Measurements from ENCODE around the gene OR5W2. TPM values are rescaled to one million over a fixed set of nuclear protein-coding genes. Genes with fewer than 3 reads are reported as not detected.
"Not testable (repeated sequence)": the region's sequence is repeated elsewhere in the genome, so short reads cannot be mapped to it uniquely, and the experiment has no call there.

The OR5W2 gene
- total RNA-seq, 1 donor from 2014 or later = not detected

DNA sequence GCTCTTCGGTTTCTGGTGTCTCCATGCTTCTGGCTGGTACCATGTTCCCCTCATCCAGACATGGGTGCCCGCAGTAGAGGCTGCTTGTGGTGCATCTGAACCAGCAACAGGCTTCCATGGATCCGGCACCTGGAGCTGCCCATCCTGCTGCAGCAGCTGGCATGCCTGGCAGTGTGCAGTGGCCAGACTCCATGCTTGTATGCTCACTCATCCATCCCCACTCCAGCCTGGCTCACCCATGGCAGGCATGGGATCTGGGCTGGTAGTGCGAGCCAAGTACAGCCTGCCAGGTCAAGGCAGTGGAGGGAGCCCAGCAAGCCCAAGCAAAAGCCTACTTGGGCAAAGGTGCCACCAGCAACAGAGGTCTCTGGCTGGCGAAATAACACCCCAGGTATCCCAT is 6.2 kb upstream of the OR5W2 start:
- H3K36me3 ChIP-seq = no peaks in the 10 kb centered on the region
- intact Hi-C loops (cut with DNase I) = no loop called here
- DNase-seq = peak; percentile 25
- H3K27ac ChIP-seq = no peak overlapping the region
- TF ChIP-seq, protein P1, sequence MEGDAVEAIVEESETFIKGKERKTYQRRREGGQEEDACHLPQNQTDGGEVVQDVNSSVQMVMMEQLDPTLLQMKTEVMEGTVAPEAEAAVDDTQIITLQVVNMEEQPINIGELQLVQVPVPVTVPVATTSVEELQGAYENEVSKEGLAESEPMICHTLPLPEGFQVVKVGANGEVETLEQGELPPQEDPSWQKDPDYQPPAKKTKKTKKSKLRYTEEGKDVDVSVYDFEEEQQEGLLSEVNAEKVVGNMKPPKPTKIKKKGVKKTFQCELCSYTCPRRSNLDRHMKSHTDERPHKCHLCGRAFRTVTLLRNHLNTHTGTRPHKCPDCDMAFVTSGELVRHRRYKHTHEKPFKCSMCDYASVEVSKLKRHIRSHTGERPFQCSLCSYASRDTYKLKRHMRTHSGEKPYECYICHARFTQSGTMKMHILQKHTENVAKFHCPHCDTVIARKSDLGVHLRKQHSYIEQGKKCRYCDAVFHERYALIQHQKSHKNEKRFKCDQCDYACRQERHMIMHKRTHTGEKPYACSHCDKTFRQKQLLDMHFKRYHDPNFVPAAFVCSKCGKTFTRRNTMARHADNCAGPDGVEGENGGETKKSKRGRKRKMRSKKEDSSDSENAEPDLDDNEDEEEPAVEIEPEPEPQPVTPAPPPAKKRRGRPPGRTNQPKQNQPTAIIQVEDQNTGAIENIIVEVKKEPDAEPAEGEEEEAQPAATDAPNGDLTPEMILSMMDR (IDR thresholded peaks at IDR 0.05) = no peak
- no peaks in the 10 kb centered on the region for H3K4me1 ChIP-seq
- H3K9me3 ChIP-seq = no peaks in the 10 kb centered on the region
- peak; percentile 16 to 25 for ATAC-seq
- H3K27me3 ChIP-seq (ENCODE audit: low read depth) = no peaks in the 10 kb centered on the region
- H3K4me3 ChIP-seq = no peak overlapping the region

DNA sequence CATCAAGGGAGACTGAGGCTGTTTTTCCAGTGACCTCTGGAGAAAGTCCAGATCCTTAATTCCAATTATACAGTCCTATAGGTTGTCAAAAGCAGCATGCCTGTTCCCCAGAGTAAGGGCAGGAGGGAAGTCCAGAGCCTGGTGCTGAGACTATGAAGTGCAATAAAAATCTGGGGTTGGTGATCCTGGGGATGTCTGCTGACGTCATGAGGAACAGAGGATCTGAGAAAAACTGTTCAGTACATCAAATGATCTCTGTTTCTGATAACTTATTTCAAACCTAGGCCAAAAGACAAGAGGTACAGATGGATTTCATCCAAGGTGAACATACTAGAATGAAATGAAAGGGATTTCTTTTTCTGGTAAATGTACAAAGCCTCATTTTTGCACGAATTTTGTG is 12.1 kb downstream of the OR5W2 start:
- intact Hi-C loops (cut with DNase I) = no loop called here
- DNase-seq (no peak), ATAC-seq (no peak)
- H3K4me3 ChIP-seq = no peak overlapping the region
- no peak overlapping the region for H3K27ac ChIP-seq
- no peaks in the 10 kb centered on the region for H3K9me3 ChIP-seq
- TF ChIP-seq, protein P1 (IDR thresholded peaks at IDR 0.05) = no peak
- no peaks in the 10 kb centered on the region for H3K36me3 ChIP-seq
- no peaks in the 10 kb centered on the region for H3K27me3 ChIP-seq (ENCODE audit: low read depth)
- H3K4me1 ChIP-seq = no peaks in the 10 kb centered on the region

DNA sequence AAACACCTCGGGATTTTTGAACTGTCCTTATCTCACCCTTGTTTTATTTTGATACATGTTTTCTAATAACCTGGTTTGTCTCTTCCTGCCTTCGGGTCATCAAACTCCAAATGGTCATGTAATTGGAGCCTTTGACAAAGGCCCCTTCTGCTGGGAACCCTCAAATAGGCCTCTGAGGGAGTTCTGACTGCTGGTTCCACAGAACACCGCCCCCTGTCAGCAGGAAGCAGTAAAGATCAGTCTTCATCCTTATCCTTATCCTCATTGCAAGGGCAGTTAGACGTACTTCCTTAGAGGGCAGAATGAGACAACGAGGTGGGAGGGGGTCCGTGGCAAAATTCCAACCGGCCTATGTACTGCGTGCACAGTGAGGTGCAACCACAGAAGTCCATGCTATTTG is 19.2 kb downstream of the OR5W2 start:
- H3K36me3 ChIP-seq = no peaks in the 10 kb centered on the region
- no peak overlapping the region for H3K27ac ChIP-seq
- ATAC-seq (no peak), DNase-seq (no peak)
- no peak overlapping the region for H3K4me3 ChIP-seq
- H3K9me3 ChIP-seq = no peaks in the 10 kb centered on the region
- TF ChIP-seq, protein P1 (IDR thresholded peaks at IDR 0.05) = no peak
- intact Hi-C loops (cut with DNase I) = no loop called here
- no peaks in the 10 kb centered on the region for H3K4me1 ChIP-seq
- no peaks in the 10 kb centered on the region for H3K27me3 ChIP-seq (ENCODE audit: low read depth)

DNA sequence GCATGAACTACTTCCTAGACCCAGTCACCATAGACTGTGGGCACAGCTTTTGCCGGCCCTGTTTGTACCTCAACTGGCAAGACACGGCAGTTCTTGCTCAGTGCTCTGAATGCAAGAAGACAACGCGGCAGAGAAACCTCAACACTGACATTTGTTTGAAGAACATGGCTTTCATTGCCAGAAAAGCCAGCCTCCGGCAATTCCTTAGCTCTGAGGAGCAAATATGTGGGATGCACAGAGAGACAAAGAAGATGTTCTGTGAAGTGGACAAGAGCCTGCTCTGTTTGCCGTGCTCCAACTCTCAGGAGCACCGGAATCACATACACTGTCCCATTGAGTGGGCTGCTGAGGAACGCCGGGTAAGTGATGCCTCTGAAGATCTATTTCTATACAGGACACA is 28.9 kb downstream of the OR5W2 start:
- H3K36me3 ChIP-seq; H3K27me3 ChIP-seq (ENCODE audit: low read depth); ATAC-seq; H3K27ac ChIP-seq; H3K9me3 ChIP-seq; H3K4me3 ChIP-seq; intact Hi-C loops (cut with DNase I); H3K4me1 ChIP-seq; DNase-seq: not testable (repeated sequence)

DNA sequence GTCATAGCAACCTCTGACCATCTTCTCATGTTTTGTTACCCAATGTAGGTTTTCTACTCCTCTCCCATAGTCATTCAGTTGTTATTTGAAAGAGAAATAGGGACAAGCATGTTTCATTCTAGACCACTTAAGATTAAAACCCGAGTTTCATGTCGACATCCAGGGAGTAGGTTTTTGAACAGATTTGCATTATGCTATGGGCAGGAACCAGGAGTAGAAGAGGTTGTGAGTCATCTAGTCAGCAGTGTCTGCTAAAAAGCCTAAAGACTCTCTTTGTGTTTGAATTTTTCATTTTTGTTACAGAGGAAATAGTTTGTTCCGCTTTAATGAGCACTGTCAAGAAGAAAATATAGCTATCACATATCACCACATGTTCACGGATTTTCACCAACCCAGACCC is 29.4 kb downstream of the OR5W2 start:
- H3K9me3 ChIP-seq; intact Hi-C loops (cut with DNase I); H3K27ac ChIP-seq; H3K27me3 ChIP-seq (ENCODE audit: low read depth); DNase-seq; H3K4me1 ChIP-seq; ATAC-seq; H3K4me3 ChIP-seq; H3K36me3 ChIP-seq: not testable (repeated sequence)

DNA sequence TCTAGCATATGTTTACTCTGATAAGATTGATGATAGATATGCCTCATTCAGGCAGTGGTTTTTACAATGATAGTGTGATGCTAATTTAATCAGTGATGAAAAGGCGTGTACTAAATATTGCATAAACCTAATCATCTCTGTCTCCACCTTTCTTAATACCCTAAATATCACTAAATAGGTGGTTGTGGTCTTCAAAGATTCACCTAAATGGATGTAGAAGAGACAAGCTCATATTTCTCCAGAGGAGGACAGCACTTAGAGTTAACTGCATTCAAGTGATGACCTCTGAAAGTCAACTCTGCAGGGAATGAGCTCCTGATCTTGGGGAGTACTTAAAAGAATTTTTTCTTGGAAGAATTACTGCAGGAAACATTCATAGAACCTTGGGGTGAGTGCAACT is 31.4 kb downstream of the OR5W2 start, which contains the start of gene TRIM51:
Gene TRIM51 (plus strand): TSS at position 301 of the 400 bp plus-strand sequence. CDS start 2,132 bp downstream, outside the sequence.
- H3K27ac ChIP-seq; intact Hi-C loops (cut with DNase I); H3K4me3 ChIP-seq; ATAC-seq; H3K27me3 ChIP-seq (ENCODE audit: low read depth); H3K4me1 ChIP-seq; DNase-seq; H3K36me3 ChIP-seq; H3K9me3 ChIP-seq: not testable (repeated sequence)

DNA sequence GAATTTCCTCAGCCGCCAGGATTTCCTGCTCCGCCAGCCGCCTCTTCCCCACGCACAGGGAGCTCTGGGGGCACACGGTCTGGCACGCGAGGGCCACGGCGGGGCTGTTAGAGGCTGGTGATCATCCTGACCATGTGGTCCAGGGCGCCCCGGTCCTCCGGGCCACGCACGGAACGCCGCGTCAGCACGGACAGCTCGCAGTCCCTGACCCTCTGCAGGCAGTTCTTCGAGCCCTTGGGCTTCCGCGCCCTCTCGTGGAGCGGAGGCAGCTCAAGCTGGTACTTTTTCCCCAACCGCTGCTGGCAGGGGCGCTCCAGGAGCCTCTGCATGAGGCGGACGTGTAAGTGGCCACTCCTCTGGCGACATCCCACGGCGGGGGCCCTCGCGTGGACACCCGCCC is 41.2 kb downstream of the OR5W2 start:
- DNase-seq; ATAC-seq; intact Hi-C loops (cut with DNase I): not testable (repeated sequence)

DNA sequence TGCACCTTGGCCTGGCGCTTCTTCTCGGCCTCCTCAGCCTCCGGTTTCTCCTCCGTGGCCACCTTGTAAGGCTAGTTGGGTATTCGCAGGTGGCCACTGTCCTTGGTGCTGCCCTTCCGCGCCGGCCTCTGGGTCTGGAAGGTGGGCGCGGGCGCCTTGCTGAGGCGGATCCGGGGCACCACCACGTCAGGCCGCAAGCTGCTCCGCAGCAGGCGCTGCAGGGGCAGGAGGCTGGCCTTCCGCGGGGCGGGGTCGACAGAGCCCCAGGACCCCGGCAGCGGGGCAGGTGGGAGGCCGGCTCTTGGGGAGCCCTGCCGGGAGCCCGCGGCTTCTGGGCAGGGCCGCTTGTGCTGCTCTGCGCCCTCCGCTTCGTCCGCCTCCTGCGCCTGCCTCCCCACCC is 41.7 kb downstream of the OR5W2 start:
- H3K27me3 ChIP-seq (ENCODE audit: low read depth); H3K27ac ChIP-seq; H3K9me3 ChIP-seq; H3K36me3 ChIP-seq; ATAC-seq; H3K4me3 ChIP-seq; H3K4me1 ChIP-seq; intact Hi-C loops (cut with DNase I); DNase-seq: not testable (repeated sequence)

More for the DNA sequence above, 41.2 kb downstream of the OR5W2 start:
- not testable (repeated sequence) for H3K4me3 ChIP-seq; H3K36me3 ChIP-seq; H3K4me1 ChIP-seq; H3K9me3 ChIP-seq; H3K27ac ChIP-seq; H3K27me3 ChIP-seq (ENCODE audit: low read depth)

DNA sequence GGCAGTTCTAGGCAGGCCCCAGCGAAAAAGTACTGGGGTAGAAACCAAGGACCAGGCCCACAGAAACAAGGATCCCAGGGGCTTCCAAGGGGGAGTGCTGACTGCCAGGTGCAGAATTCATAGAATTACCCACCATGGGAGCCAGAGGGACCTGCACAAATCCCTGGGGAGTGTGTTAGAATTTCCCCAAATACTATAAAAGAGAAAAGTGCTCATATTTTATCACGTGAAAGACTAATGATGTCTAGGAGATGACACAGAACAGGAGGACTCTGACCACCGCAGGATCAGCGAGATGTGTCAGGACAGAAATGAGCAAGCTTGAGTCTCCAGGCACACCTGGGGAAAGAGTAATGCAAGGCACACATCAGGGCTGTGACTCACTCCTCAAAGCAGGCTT is 47.0 kb downstream of the OR5W2 start:
- intact Hi-C loops (cut with DNase I); ATAC-seq: not testable (repeated sequence)

More for the DNA sequence above, 47.0 kb downstream of the OR5W2 start:
- H3K36me3 ChIP-seq; H3K4me1 ChIP-seq; DNase-seq; H3K9me3 ChIP-seq; H3K27me3 ChIP-seq (ENCODE audit: low read depth); H3K27ac ChIP-seq; H3K4me3 ChIP-seq: not testable (repeated sequence)

Measured in lower lobe of right lung (tissue), 2 donors.